H9 (cell line): Measurements from ENCODE around the gene OR2T4. TPM values are rescaled to one million over a fixed set of nuclear protein-coding genes. Genes with fewer than 3 reads are reported as not detected.

Experiments used
- DNase-seq: peaks from one replicate; pipeline ENCODE4 v3.0.0-alpha.2; 2017
- H2AFZ ChIP-seq: one replicate; pipeline ENCODE4 v1.6.1; 2013; ENCODE audit warnings: mild to moderate bottlenecking, low read length, control low read depth, moderate library complexity
- H2AK5ac ChIP-seq: 2 replicates; pipeline ENCODE4 v1.6.1; 2013; ENCODE audit warnings: low read length, control low read depth, mixed read lengths; ENCODE audit not compliant: insufficient read length
- H2BK120ac ChIP-seq: one replicate; pipeline ENCODE4 v1.6.1; 2013; ENCODE audit warnings: low read depth, mild to moderate bottlenecking, low read length, control low read depth, inconsistent platforms; ENCODE audit not compliant: poor library complexity, severe bottlenecking
- H2BK12ac ChIP-seq: 2 replicates; pipeline ENCODE4 v1.6.1; 2013; ENCODE audit warnings: low read length, control low read depth, mixed read lengths, low read depth; ENCODE audit not compliant: insufficient read length
- H2BK15ac ChIP-seq: 2 replicates; pipeline ENCODE4 v1.6.1; 2013; ENCODE audit warnings: low read depth, low read length, control low read depth
- H2BK20ac ChIP-seq: one replicate; pipeline ENCODE4 v1.6.1; 2013; ENCODE audit warnings: low read depth, mild to moderate bottlenecking, low read length, control low read depth, inconsistent platforms; ENCODE audit not compliant: poor library complexity, severe bottlenecking
- H2BK5ac ChIP-seq: 2 replicates; pipeline ENCODE4 v1.6.1; 2013; ENCODE audit warnings: low read length, control low read depth, mixed read lengths; ENCODE audit not compliant: insufficient read length
- H3K14ac ChIP-seq: 2 replicates; pipeline ENCODE4 v1.6.1; 2013; ENCODE audit warnings: low read length, control low read depth; ENCODE audit not compliant: insufficient read depth
- H3K18ac ChIP-seq: 2 replicates; pipeline ENCODE4 v1.6.1; 2013; ENCODE audit warnings: low read depth, mild to moderate bottlenecking, mixed read lengths, low read length, control low read depth; ENCODE audit not compliant: insufficient read length
- H3K23ac ChIP-seq: 2 replicates; pipeline ENCODE4 v1.6.1; 2013; ENCODE audit warnings: low read length, control low read depth, mixed read lengths, low read depth; ENCODE audit not compliant: insufficient read length
- H3K23me2 ChIP-seq: 2 replicates; pipeline ENCODE4 v1.6.1; 2013; ENCODE audit warnings: low read depth, mild to moderate bottlenecking, mixed read lengths, low read length, control low read depth; ENCODE audit not compliant: insufficient read length, poor library complexity, severe bottlenecking
- H3K27ac ChIP-seq: 2 replicates; pipeline ENCODE4 v1.5.1; 2013; ENCODE audit warnings: low read length, control low read depth, mixed read lengths, low read depth; ENCODE audit not compliant: insufficient read length
- H3K27me3 ChIP-seq: 2 replicates; pipeline ENCODE4 v1.6.1; 2013; ENCODE audit warnings: low read length, control low read depth, inconsistent platforms; ENCODE audit not compliant: insufficient read depth
- H3K4ac ChIP-seq: 2 replicates; pipeline ENCODE4 v1.6.1; 2013; ENCODE audit warnings: low read depth, mild to moderate bottlenecking, control low read depth, inconsistent platforms, low read length, moderate library complexity
- H3K4me1 ChIP-seq: 2 replicates; pipeline ENCODE4 v1.6.1; 2013; ENCODE audit warnings: low read length, control low read depth, inconsistent platforms; ENCODE audit not compliant: insufficient read depth
- H3K4me2 ChIP-seq: 2 replicates; pipeline ENCODE4 v1.6.1; 2013; ENCODE audit warnings: low read length, control low read depth, mixed read lengths; ENCODE audit not compliant: insufficient read length, insufficient read depth
- H3K56ac ChIP-seq: 2 replicates; pipeline ENCODE4 v1.6.1; 2013; ENCODE audit warnings: low read depth, mild to moderate bottlenecking, mixed read lengths, low read length, control low read depth; ENCODE audit not compliant: insufficient read length
- H3K79me1 ChIP-seq: 2 replicates; pipeline ENCODE4 v1.6.1; 2013; ENCODE audit warnings: low read depth, mild to moderate bottlenecking, moderate library complexity, low read length, control low read depth, inconsistent platforms; ENCODE audit not compliant: insufficient read depth, poor library complexity, severe bottlenecking
- H3K79me2 ChIP-seq: 2 replicates; pipeline ENCODE4 v1.6.1; 2013; ENCODE audit warnings: low read length, control low read depth, inconsistent platforms; ENCODE audit not compliant: insufficient read depth
- H3K9ac ChIP-seq: 2 replicates; pipeline ENCODE4 v1.6.1; 2013; ENCODE audit warnings: low read length, control low read depth, mixed read lengths; ENCODE audit not compliant: insufficient read length; ENCODE audit errors: extremely low read depth
- H3K9me3 ChIP-seq: one replicate; pipeline ENCODE4 v1.6.1; 2013; ENCODE audit warnings: low read depth, low read length, inconsistent platforms; ENCODE audit not compliant: control insufficient read depth
- H3T11ph ChIP-seq: one replicate; pipeline ENCODE4 v1.6.1; 2013; ENCODE audit warnings: mild to moderate bottlenecking, low read length, control low read depth, inconsistent platforms
- H4K20me1 ChIP-seq: one replicate; pipeline ENCODE4 v1.6.1; 2013; ENCODE audit not compliant: control insufficient read depth, insufficient read length, insufficient read depth
- H4K5ac ChIP-seq: 2 replicates; pipeline ENCODE4 v1.6.1; 2013; ENCODE audit warnings: low read depth, mild to moderate bottlenecking, mixed read lengths, low read length, control low read depth; ENCODE audit not compliant: insufficient read length
- H4K8ac ChIP-seq: replicated peaks from 2 replicates; pipeline ENCODE4 v1.6.1; 2013; ENCODE audit warnings: low read length, control low read depth, mixed read lengths, low read depth; ENCODE audit not compliant: insufficient read length
- H4K91ac ChIP-seq: 2 replicates; pipeline ENCODE4 v1.6.1; 2013; ENCODE audit warnings: low read depth, mild to moderate bottlenecking, moderate library complexity, mixed read lengths, low read length, control low read depth; ENCODE audit not compliant: insufficient read length
- H3K27ac Mint-ChIP-seq, 3 experiments: 2 replicates in 2 of 3; 3 replicates in 1 of 3; pipeline ENCODE4 v1.8.0; 2020 to 2021; ENCODE audit warnings: mixed read lengths in 3 of 3, mild to moderate bottlenecking in 1 of 3, moderate library complexity in 1 of 3
- H3K27me3 Mint-ChIP-seq: 2 replicates; pipeline ENCODE4 v1.8.0; 2021; ENCODE audit warnings: low read depth, mild to moderate bottlenecking, moderate library complexity, mixed read lengths
- H3K36me3 Mint-ChIP-seq, 3 experiments: 2 replicates in 2 of 3; 3 replicates in 1 of 3; pipeline ENCODE4 v1.8.0; 2020 to 2021; ENCODE audit warnings: low read depth in 3 of 3, mixed read lengths in 3 of 3; ENCODE audit not compliant: insufficient read depth in 1 of 3
- H3K4me1 Mint-ChIP-seq, 2 experiments: 2 replicates each; pipeline ENCODE4 v1.8.0; 2020; ENCODE audit warnings: mixed read lengths in 2 of 2
- H3K4me3 Mint-ChIP-seq, 2 experiments: 2 replicates in 1 of 2; 3 replicates in 1 of 2; pipeline ENCODE4 v1.8.0; 2020 to 2021; ENCODE audit warnings: mild to moderate bottlenecking in 2 of 2, mixed read lengths in 2 of 2, moderate library complexity in 1 of 2
- H3K9me3 Mint-ChIP-seq, 2 experiments: 2 replicates in 1 of 2; 3 replicates in 1 of 2; pipeline ENCODE4 v1.8.0; 2020; ENCODE audit warnings: mild to moderate bottlenecking in 2 of 2, mixed read lengths in 2 of 2, moderate library complexity in 1 of 2
- total RNA-seq: library from RNA; stranded (reverse); gene quantifications from 2 replicates; pipeline ENCODE4 v1.2.1, GENCODE V29; 2021
- TF ChIP-seq, protein P1 (sequence below): fragments of 200-600 bp; sonication (generic); conservative IDR thresholded peaks from 3 replicates; pipeline ENCODE4 v1.8.0; 2021; ENCODE audit warnings: antibody characterized with exemption, mild to moderate bottlenecking

The OR2T4 gene
- total RNA-seq, 1 experiment from 2014 or later, result not detected

GRCh38 chr1:248375446-248375845, 14.0 kb downstream of the OR2T4 start, which contains the start of gene OR2T6:
Gene OR2T6 (plus strand): TSS chr1:248375746. CDS start chr1:248387609, 11,863 bp downstream.
- Histone ChIP-seq H3K4ac (no peak within 1 kb of the TSS), H2BK120ac (no peak within 1 kb of the TSS), H2AFZ (no peak within 1 kb of the TSS), H3K4me2 (no peak within 1 kb of the TSS), H2BK15ac (no peak within 1 kb of the TSS), H3K79me2 (no peaks in the 10 kb centered on the region), H3K9me3 (peaks cover 81% of the 10 kb centered on the region), H3K14ac (no peak within 1 kb of the TSS), H3K4me1 (no peaks in the 10 kb centered on the region), H2BK12ac (no peak within 1 kb of the TSS), H3K27me3 (no peaks in the 10 kb centered on the region), H2AK5ac (no peak within 1 kb of the TSS), H4K91ac (no peak within 1 kb of the TSS), H3K23me2 (no peaks in the 10 kb centered on the region), H3K27ac (no peak within 1 kb of the TSS), H3K23ac (no peak within 1 kb of the TSS), H4K5ac (no peak within 1 kb of the TSS), H4K8ac (no peak within 1 kb of the TSS), H2BK20ac (no peak within 1 kb of the TSS), H3K79me1 (no peaks in the 10 kb centered on the region), H2BK5ac (no peak within 1 kb of the TSS), H4K20me1 (no peaks in the 10 kb centered on the region), H3K9ac (no peak within 1 kb of the TSS), H3K56ac (no peak within 1 kb of the TSS), H3T11ph (no peak within 1 kb of the TSS), H3K18ac (no peak within 1 kb of the TSS)
- Mint-ChIP-seq H3K27me3 (no peaks in the 10 kb centered on the region), H3K27ac (no peak within 1 kb of the TSS), H3K4me1 (no peaks in the 10 kb centered on the region), H3K4me3 (no peak within 1 kb of the TSS), H3K36me3 (peaks cover 1 to 29% (median 18%) of the 10 kb centered on the region in 3 experiments; a peak in 6 of 7 replicates), H3K9me3 (peaks cover 85 to 89% of the 10 kb centered on the region in 2 experiments)
- no peak for DNase-seq
- TF ChIP-seq, protein P1, sequence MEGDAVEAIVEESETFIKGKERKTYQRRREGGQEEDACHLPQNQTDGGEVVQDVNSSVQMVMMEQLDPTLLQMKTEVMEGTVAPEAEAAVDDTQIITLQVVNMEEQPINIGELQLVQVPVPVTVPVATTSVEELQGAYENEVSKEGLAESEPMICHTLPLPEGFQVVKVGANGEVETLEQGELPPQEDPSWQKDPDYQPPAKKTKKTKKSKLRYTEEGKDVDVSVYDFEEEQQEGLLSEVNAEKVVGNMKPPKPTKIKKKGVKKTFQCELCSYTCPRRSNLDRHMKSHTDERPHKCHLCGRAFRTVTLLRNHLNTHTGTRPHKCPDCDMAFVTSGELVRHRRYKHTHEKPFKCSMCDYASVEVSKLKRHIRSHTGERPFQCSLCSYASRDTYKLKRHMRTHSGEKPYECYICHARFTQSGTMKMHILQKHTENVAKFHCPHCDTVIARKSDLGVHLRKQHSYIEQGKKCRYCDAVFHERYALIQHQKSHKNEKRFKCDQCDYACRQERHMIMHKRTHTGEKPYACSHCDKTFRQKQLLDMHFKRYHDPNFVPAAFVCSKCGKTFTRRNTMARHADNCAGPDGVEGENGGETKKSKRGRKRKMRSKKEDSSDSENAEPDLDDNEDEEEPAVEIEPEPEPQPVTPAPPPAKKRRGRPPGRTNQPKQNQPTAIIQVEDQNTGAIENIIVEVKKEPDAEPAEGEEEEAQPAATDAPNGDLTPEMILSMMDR, result no peak
